Measurements from ENCODE around the gene SLC28A3. TPM values are rescaled to one million over a fixed set of nuclear protein-coding genes. Genes with fewer than 3 reads are reported as not detected.
A peak's percentile ranks its signal among the peaks of the same experiment; 100 is the strongest.

SLC28A3 gene
- total and polyA plus RNA-seq, 10 of the 15 experiments (the other 5 are each of a cell fraction or from before 2014, with no cell fraction given): 0.03 to 0.39 (median 0.07) TPM; not detected in 2

DNA sequence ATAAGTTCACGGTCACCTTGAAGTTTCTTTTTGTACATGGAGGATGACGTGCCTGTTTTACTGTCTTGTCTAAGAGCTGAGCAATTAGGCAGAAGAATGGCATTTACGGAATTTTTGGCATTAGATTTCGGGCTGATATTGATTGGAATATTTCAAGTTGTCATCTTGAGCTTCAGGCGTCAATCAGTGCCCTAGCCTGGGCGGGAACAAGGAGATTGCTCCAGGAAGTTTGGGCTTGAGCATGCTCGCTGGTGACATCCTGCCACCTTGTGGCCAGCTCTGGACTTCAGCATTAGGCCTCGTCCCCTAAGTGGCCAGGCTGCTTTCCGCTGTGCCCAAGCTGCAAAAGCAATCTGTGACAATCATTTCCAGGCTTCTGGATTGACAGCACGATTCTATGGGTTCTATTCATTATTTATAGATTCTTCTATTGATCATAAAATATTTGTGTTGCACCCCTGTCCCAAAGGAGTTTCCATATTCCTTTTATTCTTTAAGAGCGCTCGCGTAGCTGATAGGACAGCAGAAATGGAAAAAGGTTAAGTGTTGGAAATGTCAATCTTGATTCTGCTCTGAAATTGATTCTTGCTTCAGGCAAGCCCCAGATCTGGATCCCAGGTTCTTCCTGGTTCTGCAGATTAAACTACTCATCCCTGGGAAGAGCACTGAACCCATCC is 79.3 kb downstream of the SLC28A3 start:
- peak; percentile 96 for ATAC-seq
- intact Hi-C loops (cut with micrococcal nuclease; ENCODE audit: unreplicated experiment): loop anchor here (1.0 to 5.0 kb wide), 3 partner anchors 54 to 323 kb away; no protein-coding TSS in a partner anchor
- H3K9me3 ChIP-seq (replicated peaks; ENCODE audit: control insufficient read depth, insufficient read depth, low read length): no peaks in the 10 kb centered on the region; the same call in 2 of the 3 replicates
- ChIA-PET POLR2A (interaction anchor here (0.6 to 1.3 kb wide), 2 partner anchors 54 to 283 kb away, joined by 3 read pairs; no protein-coding TSS in a partner anchor), SMC1A (ENCODE audit: uncharacterized antibody, unreplicated experiment) (interaction anchor here (0.6 to 3.5 kb wide), 29 partner anchors 9 to 350 kb away, joined by 3 to 31 read pairs (median 4); partner anchors contain the start of genes KIF27 and RMI1), CTCF (interaction anchor here (0.6 to 3.7 kb wide), 55 partner anchors 8 to 1406 kb away, joined by 3 to 42 read pairs (median 4); partner anchors contain the start of gene KIF27), RAD21 (ENCODE audit: unreplicated experiment) (interaction anchor here (0.7 to 3.0 kb wide), 19 partner anchors 18 to 559 kb away, joined by 3 to 22 read pairs (median 5); partner anchors contain the start of gene KIF27)
- peak; percentile 97 for FAIRE-seq
- H3K9ac ChIP-seq (ENCODE audit: control insufficient read depth, insufficient read depth, low read length): no peak overlapping the region
- H3K4me1 ChIP-seq (ENCODE audit: control insufficient read depth, insufficient read depth, low read length): no peaks in the 10 kb centered on the region
- no peak overlapping the region for H3K4me3 ChIP-seq
- H3K27me3 ChIP-seq (replicated peaks in 1 of 2; ENCODE audit: control insufficient read depth in 2 of 2, insufficient read depth in 2 of 2, low read length in 1 of 2): no peaks in the 10 kb centered on the region
- no peaks in the 10 kb centered on the region for H4K20me1 ChIP-seq (ENCODE audit: control insufficient read depth, insufficient read depth)
- peak overlapping the region; percentile 61; the same call in 1 of the 2 replicates for H3K4me2 ChIP-seq (ENCODE audit: control insufficient read depth, insufficient read depth)
- peak; percentile 40 for DNase-seq (ENCODE audit: low read depth, low spot score)
- no TSS peak for BruUV-seq (replicated peaks)
- H3K36me3 ChIP-seq (ENCODE audit: control insufficient read depth in 2 of 2, insufficient read depth in 2 of 2, low read length in 1 of 2): no peaks in the 10 kb centered on the region
- in situ Hi-C loops (cut with MboI): loop anchor here (5.0 to 25.0 kb wide), 3 partner anchors 56 to 649 kb away; partner anchors contain the start of gene IDNK
- peak overlapping the region; percentile 79 for H2AFZ ChIP-seq (ENCODE audit: control insufficient read depth, low read depth, low read length)
- 37% methylated on average over 13 of the region's 13 CpGs for WGBS (ENCODE audit: insufficient coverage, insufficient replicate concordance, low lambda C conversion rate, missing lambda C conversion rate)
- no peaks in the 10 kb centered on the region for H3K79me2 ChIP-seq (ENCODE audit: control insufficient read depth, insufficient read depth, low read length)
- H3K27ac ChIP-seq (ENCODE audit: control insufficient read depth, insufficient read depth): no peak overlapping the region
- no peak for TF ChIP-seq MEF2A (IDR thresholded peaks at IDR 0.05; ENCODE audit: insufficient read depth, low read depth, low read length)
- no peak for TF ChIP-seq MEF2B (IDR thresholded peaks at IDR 0.05; ENCODE audit: partially characterized antibody, poor library complexity, severe bottlenecking)
- no peak for TF ChIP-seq ZNF217 (IDR thresholded peaks at IDR 0.05)
- no peak for TF ChIP-seq KAT2A (conservative IDR thresholded peaks at IDR 0.05; ENCODE audit: control insufficient read depth, low read depth, low read length)
- TF ChIP-seq, protein P1, sequence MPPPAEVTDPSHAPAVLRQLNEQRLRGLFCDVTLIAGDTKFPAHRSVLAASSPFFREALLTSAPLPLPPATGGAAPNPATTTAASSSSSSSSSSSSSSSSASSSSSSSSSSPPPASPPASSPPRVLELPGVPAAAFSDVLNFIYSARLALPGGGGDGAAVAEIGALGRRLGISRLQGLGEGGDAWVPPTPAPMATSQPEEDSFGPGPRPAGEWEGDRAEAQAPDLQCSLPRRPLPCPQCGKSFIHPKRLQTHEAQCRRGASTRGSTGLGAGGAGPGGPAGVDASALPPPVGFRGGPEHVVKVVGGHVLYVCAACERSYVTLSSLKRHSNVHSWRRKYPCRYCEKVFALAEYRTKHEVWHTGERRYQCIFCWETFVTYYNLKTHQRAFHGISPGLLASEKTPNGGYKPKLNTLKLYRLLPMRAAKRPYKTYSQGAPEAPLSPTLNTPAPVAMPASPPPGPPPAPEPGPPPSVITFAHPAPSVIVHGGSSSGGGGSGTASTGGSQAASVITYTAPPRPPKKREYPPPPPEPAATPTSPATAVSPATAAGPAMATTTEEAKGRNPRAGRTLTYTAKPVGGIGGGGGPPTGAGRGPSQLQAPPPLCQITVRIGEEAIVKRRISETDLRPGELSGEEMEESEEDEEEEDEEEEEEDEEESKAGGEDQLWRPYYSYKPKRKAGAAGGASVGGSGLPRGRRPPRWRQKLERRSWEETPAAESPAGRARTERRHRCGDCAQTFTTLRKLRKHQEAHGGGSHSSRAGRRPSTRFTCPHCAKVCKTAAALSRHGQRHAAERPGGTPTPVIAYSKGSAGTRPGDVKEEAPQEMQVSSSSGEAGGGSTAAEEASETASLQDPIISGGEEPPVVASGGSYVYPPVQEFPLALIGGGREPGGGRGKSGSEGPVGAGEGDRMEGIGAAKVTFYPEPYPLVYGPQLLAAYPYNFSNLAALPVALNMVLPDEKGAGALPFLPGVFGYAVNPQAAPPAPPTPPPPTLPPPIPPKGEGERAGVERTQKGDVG (CRISPR knock-in tag; IDR thresholded peaks at IDR 0.05): no peak
- TF ChIP-seq RB1 (IDR thresholded peaks at IDR 0.05; ENCODE audit: borderline replicate concordance): peak; percentile 42; the same call in 1 of the 2 replicates
- no peak for TF ChIP-seq CEBPB (IDR thresholded peaks at IDR 0.05; ENCODE audit: borderline replicate concordance in 1 of 2, low read depth in 2 of 2, low read length in 2 of 2)
- no peak for TF ChIP-seq BMI1 (IDR thresholded peaks at IDR 0.05; ENCODE audit: borderline replicate concordance)
- TF ChIP-seq PBX3 (IDR thresholded peaks at IDR 0.05; ENCODE audit: insufficient replicate concordance, low read depth, low read length): peak; percentile 49
- no peak for TF ChIP-seq EED (IDR thresholded peaks at IDR 0.05; ENCODE audit: low read depth)
- no peak for TF ChIP-seq GATAD2B (conservative IDR thresholded peaks at IDR 0.05; ENCODE audit: low read depth)
- no peak for TF ChIP-seq ZBTB33 (IDR thresholded peaks at IDR 0.05)

All from GM12878 (cell line).